Stimulated activated CD8-positive, alpha-beta memory T cell treated with anti-CD3 and anti-CD28 coated beads, Interleukin-12 subunit alpha, Interleukin-12 subunit beta, amount 100 ng/mL, for 1 hour (primary cell): ENCODE data around the gene IKBKE.

Experiments
- DNase-seq: peaks from one replicate; pipeline ENCODE4 v3.0.0-alpha.2; 2020; ENCODE audit warnings: low read depth

IKBKE gene

GRCh38 chr1:206469933-206470691, at the start of gene IKBKE:
TSS of gene IKBKE (plus strand) at chr1:206470476. CDS start at chr1:206473228, 2,752 bp downstream.
- DNase-seq = no peak

- DNase-seq = no peak
These were observed 48.5 kb upstream of the IKBKE start for GRCh38 chr1:206421616-206422340.

- no peak for DNase-seq
These were observed 47.8 kb upstream of the IKBKE start for GRCh38 chr1:206422525-206422924.

DNA sequence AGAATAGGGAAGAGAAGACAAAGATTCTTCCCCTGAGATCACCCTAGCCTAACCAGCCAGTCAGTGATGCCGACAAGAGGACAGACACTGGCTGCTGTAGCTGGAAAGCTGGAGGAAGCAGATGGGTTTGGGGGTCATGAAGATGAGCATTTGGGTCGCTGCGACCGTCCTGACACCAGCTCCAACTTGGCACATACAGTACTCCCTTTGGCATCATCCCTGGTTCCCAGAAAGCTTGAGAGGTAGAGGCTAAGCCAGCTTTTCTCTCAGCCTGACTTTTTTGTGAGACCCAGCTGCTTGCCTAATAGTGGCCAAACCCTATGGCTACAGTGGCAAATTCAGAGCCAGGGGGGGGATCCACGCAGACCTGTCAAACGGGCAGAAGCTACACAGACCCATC, 43.0 kb upstream of the IKBKE start:
- DNase-seq = no peak

- no peak for DNase-seq
These were observed 40.9 kb upstream of the IKBKE start for GRCh38 chr1:206429421-206429820.

- no peak for DNase-seq
These were observed 40.0 kb upstream of the IKBKE start for GRCh38 chr1:206430031-206430983.

DNA sequence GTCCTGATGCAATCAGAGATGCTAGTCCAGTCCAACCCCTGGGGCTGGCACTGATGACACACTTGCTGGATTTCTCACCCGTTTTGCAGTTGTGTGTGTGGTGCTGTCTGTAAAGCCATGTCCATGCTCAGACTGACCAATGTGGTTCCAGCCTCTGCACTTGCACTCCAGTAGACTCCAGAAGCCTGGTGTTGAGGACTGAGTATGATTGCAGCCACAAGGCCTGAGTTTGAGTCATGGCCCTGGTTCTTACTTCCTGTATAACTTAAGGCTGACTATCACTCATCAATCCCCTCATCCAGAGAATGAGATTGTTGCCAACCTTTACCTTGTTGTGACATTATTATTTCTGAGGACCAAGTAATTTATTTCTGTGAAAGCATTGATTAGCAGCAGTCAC, 34.8 kb upstream of the IKBKE start:
- no peak for DNase-seq

- no peak for DNase-seq
These were observed 31.7 kb upstream of the IKBKE start for GRCh38 chr1:206438554-206438953.

DNA sequence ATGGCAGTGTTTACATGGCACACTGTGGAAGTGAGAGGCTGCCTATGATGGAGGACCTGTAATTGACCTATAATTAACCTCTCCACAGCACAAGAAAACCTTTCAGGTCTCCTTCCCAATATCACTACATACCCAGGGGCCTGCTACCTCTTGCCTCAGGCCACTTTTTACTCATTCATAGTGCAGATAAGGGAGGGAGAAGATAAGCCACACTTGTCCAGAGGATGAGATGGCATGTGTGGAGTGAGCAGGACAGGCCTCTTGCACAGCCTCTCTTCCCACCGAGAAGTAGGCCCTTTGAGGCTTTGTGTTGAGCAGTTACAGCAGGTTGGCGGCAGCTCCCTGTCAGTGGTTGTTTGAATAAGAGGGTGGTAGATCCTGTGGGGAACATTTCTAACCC, 31.1 kb upstream of the IKBKE start:
- no peak for DNase-seq

DNA sequence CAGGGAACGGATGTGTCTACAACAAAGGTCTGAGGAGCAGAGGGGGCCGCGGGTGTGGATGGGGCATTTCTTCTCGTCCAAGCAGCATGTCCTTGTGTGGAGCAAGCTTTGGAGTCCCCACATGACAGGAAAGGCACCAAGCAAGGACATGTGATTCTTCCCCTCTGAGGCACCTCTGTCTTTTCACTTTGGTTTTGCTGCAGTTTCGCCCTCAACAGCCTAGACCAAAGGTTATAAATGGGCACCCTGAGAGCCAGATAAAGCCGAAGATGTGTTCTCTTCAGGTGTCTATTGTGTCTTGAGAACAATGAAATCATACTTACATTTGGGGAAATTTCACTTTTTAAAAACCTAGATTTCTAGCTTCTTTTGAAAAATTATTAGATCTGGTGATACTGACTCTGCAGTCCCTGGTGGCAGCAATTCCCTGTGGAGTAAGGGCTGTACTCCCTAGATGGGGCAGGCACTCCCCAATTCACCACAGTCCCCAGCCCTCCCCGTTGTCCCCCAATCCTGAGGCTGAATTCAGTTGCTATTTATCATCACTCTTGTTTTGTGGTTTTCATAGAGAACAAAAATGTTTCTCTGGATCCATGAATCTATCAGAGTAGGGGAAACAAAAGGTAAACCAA, 28.8 kb upstream of the IKBKE start:
- no peak for DNase-seq

DNA sequence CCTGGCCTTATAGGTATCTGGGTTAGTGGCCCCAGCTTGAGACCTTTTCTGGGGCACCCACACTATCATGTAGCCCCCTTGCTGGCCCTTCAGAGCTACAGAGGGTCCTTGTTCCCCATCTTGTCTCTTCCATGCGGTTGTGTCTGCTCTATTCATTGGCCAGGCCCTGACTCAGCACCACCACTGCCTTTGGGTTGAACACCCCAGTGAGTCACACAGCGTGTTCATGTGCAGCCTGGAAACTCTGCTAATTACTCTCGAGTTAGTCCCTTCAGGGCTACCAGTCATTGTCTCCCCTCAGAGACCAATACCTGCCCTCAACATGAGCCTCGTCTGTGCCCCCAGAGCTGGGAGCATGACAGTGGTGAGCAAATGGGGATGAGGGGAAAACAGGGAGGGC, 28.2 kb upstream of the IKBKE start:
- no peak for DNase-seq

DNA sequence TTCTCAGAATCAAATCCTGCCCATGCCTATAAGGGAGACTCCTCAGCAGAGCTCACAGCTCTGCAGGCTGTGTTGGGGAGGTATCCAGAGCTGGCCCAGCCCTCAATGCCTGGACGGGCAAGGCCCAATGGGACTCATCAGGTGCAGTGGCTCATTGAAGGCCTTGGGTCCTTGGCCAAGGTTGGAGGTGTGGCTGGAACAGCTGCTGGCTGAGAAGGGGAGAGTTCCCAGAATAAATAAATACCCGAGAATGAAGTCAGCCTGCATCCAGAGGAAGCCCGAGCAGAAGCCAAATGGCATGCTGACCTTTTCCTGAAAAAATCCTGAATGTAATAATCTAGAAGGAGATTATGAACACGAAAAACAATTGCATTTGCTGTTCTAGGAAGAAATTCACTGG, 25.2 kb upstream of the IKBKE start:
- DNase-seq = no peak

DNA sequence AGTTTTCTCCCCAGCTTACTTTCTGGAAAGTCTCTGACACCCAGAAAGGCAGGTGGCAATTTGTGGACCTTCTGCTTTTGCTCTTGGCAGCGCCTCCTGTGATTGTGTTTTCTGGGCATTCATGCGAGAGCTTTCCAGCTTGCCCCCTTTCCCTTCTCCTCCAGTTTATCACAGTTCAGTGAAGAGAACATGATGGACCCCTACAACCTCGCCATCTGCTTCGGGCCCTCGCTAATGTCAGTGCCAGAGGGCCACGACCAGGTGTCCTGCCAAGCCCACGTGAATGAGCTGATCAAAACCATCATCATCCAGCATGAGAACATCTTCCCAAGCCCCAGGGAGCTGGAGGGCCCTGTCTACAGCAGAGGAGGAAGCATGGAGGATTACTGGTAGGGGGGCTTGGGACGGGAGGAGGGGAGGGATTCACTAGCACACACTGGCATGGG, 24.3 kb upstream of the IKBKE start:
- no peak for DNase-seq

- DNase-seq = no peak
These were observed 23.4 kb upstream of the IKBKE start for GRCh38 chr1:206446688-206447421.

- DNase-seq = no peak
These were observed 22.9 kb upstream of the IKBKE start for GRCh38 chr1:206447422-206447765.

GRCh38 chr1:206447792-206448191, 22.5 kb upstream of the IKBKE start:
- DNase-seq = no peak

GRCh38 chr1:206448471-206448870, 21.8 kb upstream of the IKBKE start:
- no peak for DNase-seq

- DNase-seq = no peak
These were observed 20.7 kb upstream of the IKBKE start for GRCh38 chr1:206449565-206449964.

- DNase-seq = no peak
These were observed 20.0 kb upstream of the IKBKE start for GRCh38 chr1:206450281-206450680.

DNA sequence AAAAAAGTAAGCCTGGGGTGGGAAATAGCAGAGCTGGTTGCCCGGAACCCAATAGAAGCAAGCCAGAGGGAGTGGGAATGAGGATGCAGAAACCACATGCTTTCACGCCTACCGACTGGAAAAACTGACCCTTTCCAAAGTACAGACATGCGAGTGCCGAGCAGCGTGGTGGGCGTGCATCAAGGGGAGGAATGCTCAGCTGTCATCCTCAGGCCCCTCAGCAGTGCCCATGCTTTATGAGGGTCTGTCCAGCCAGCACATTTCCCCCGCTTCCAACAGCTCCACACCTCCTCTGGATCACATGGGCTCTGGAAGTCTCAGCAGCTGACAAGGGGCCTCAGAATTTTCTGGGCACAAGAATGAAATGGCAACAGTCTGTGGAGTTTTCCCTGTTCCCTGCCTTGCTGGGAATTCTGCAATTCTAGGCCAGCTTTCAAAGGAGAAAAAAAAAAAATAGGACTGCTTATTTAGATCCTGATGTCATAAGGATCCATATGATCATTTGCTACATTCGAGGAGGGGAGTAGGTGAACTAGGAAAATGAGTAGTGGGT, 19.1 kb upstream of the IKBKE start:
- no peak for DNase-seq

DNA sequence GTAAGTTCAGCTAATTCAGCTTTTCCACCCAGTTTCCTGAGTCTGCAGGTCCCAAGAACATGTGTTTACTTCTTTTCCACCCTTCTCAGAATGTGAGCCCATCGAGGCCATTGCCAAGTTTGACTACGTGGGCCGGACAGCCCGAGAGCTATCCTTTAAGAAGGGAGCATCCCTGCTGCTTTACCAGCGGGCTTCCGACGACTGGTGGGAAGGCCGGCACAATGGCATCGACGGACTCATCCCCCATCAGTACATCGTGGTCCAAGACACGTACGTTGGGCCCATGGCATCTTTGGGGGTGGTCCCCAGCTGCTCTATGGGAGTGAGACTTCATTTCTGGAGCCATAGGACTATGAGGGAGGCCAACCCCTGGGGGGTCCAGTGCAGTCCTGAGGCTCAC, 17.2 kb upstream of the IKBKE start:
- DNase-seq = no peak
